ENCODE data around the gene TMEM217. TPM values are rescaled to one million over a fixed set of nuclear protein-coding genes. Genes with fewer than 3 reads are reported as not detected.
"Not testable (repeated sequence)": the region's sequence is repeated elsewhere in the genome, so short reads cannot be mapped to it uniquely, and the experiment has no call there.

Gene TMEM217
- total and polyA plus RNA-seq, 8 donors: 2.1 to 5.3 (median 2.5) TPM

DNA sequence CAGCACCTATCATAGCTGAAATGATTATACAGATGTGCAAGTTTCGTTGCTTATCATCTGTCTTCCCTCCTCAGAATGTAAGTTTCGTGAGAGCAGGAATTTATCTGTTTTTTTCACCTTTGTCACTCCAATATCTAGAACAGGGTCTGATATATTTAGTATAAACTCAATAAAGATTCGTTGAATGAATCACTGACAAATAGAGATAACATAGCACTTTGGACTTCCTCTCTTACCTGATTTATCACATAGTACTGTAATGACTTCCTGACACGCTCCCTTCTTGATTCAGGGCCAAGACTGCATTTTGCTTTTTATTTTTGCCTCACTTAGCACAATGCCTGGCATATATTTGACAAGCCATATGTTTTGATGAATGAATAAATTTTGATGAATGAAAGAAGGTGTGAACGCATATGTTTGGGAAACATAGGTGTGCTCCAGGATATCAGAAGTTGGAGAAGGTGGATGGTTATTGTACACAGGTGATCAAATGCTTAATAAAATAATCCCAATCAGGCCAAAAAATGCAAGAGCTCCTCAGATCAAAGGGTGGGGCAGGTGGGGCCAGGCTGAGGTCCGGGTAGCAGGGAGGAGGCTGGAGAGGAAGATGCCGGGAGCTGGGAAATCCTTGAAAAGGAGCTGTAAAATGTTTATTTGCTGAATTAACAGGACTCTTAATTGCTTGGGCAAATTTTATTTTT is 55.0 kb downstream of the TMEM217 start:
- TF ChIP-seq, protein P1, sequence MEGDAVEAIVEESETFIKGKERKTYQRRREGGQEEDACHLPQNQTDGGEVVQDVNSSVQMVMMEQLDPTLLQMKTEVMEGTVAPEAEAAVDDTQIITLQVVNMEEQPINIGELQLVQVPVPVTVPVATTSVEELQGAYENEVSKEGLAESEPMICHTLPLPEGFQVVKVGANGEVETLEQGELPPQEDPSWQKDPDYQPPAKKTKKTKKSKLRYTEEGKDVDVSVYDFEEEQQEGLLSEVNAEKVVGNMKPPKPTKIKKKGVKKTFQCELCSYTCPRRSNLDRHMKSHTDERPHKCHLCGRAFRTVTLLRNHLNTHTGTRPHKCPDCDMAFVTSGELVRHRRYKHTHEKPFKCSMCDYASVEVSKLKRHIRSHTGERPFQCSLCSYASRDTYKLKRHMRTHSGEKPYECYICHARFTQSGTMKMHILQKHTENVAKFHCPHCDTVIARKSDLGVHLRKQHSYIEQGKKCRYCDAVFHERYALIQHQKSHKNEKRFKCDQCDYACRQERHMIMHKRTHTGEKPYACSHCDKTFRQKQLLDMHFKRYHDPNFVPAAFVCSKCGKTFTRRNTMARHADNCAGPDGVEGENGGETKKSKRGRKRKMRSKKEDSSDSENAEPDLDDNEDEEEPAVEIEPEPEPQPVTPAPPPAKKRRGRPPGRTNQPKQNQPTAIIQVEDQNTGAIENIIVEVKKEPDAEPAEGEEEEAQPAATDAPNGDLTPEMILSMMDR (IDR thresholded peaks at IDR 0.05): no peak
- intact Hi-C loops (cut with DNase I): no loop called here
- H3K9me3 ChIP-seq: no peaks in the 10 kb centered on the region
- no peak for DNase-seq
- ATAC-seq: no peak
- H3K27me3 ChIP-seq: no peaks in the 10 kb centered on the region
- H3K4me1 ChIP-seq: peaks cover 0 to 36% of the 10 kb centered on the region in 2 donors
- H3K36me3 ChIP-seq: no peaks in the 10 kb centered on the region
- H3K4me3 ChIP-seq: no peak overlapping the region
- H3K27ac ChIP-seq: no peak overlapping the region

DNA sequence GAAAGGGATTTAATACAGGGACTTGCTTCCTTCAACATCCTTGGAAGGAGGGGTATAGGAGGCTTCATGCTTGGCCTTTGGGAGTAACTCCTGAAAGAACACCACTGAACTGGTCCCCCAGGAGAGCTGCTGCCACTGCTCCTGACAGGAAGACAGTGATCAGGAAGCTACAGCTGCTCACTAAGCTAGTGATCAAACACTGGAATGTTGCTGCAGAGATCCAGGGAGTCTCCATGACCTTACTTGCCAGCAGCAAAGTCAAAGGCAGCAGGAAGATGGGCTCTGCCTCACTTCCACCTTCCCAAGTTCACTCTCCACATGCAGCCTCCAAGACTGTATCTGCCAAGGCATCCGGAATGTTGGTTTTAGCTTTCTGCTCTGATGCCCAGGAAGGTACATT is 56.2 kb downstream of the TMEM217 start:
- DNase-seq (no peak), ATAC-seq (no peak)
- Histone ChIP-seq H3K36me3 (no peaks in the 10 kb centered on the region), H3K27ac (no peak overlapping the region), H3K4me3 (no peak overlapping the region), H3K9me3 (no peaks in the 10 kb centered on the region), H3K4me1 (peaks cover 0 to 24% of the 10 kb centered on the region in 2 donors), H3K27me3 (no peaks in the 10 kb centered on the region)
- TF ChIP-seq, protein P1 (IDR thresholded peaks at IDR 0.05): no peak
- intact Hi-C loops (cut with DNase I): no loop called here

DNA sequence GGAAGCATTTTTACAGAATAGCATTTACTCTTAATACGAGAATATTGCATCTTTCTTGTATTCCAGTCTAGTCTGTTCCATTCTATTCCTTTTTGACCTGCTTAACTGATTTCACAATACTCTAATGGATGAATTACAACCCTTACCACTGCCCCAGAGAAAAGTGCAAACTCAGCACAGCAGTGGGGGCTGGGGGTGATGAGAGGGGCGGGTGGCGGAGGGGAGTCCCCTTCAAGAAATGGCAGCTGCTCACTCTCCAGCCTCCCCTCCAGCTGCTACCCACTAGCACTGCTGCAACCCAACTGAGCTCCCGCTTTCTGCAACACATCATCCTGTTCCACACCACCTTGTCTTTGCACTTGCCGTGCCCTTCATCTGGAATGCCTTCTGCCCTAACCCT is 57.9 kb downstream of the TMEM217 start:
- intact Hi-C loops (cut with DNase I): no loop called here
- Histone ChIP-seq H3K9me3 (no peaks in the 10 kb centered on the region), H3K4me3 (no peak overlapping the region), H3K27ac (no peak overlapping the region), H3K27me3 (no peaks in the 10 kb centered on the region), H3K4me1 (peaks cover 0 to 8% of the 10 kb centered on the region in 2 donors), H3K36me3 (no peaks in the 10 kb centered on the region)
- ATAC-seq: no peak
- DNase-seq: peak in 2 of 4 donors; percentile 26 to 55
- TF ChIP-seq, protein P1 (IDR thresholded peaks at IDR 0.05): no peak

DNA sequence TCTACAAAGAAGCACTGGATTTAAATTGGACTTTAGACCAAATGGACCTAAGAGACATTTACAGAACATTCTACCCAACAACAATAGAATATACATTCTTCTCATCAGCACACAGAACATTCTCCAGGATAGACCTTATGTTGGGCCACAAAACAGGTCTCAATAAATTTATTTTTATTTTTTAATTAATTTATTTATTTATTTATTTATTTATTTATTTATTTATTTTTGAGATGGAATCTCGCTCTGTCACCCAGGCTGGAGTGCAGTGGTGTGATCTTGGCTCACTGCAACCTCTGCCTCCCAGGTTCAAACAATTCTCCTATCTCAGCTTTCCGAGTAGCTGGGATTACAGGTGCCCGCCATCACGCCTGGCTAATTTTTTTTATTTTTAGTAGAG is 61.5 kb downstream of the TMEM217 start:
- H3K4me3 ChIP-seq; H3K9me3 ChIP-seq; H3K27ac ChIP-seq; intact Hi-C loops (cut with DNase I); DNase-seq; H3K4me1 ChIP-seq; ATAC-seq; H3K36me3 ChIP-seq; H3K27me3 ChIP-seq: not testable (repeated sequence)

DNA sequence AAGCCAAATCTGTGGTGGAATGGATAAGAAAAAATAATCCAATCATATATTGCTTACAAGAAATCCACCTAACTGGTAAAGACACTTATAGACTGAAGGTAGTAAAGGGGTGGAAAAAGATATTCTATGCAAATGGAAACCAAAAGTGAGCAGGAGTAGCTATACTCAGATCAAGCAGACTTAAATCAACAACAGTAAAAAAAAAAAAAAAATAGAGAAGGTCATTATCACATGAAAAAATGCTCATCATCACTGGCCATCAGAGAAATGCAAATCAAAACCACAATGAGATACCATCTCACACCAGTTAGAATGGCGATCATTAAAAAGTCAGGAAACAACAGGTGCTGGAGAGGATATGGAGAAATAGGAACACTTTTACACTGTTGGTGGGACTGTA is 63.1 kb downstream of the TMEM217 start:
- H3K27me3 ChIP-seq; H3K27ac ChIP-seq; H3K36me3 ChIP-seq; H3K9me3 ChIP-seq; H3K4me3 ChIP-seq; ATAC-seq; intact Hi-C loops (cut with DNase I); DNase-seq: not testable (repeated sequence)
- peaks cover 0 to 21% of the 10 kb centered on the region in 2 donors for H3K4me1 ChIP-seq

DNA sequence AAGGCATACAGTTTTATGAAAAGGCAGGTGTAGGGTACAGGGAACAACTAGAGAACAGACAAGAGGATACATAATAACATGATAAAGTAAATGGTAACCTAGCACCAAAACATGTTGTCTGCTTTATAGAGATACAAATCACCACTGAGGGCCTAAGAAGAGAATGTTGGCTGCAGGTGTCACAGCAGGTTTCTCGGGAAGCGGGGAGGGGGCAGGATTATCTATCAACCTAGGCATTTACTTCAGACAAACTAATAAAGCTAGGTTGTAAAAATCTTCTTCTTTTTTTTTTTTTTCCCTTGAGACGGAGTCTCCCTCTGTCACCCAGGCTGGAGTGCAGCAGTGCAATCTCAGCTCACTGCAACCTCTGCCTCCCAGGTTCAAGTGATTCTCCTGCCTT is 65.3 kb downstream of the TMEM217 start:
- Histone ChIP-seq H3K4me1 (peaks cover 0 to 44% of the 10 kb centered on the region in 2 donors), H3K27ac (peak overlapping the region in 1 of 2 donors; percentile 0), H3K4me3 (no peak overlapping the region), H3K36me3 (no peaks in the 10 kb centered on the region), H3K9me3 (no peaks in the 10 kb centered on the region), H3K27me3 (no peaks in the 10 kb centered on the region)
- ATAC-seq: no peak
- DNase-seq: no peak
- intact Hi-C loops (cut with DNase I): no loop called here
- TF ChIP-seq, protein P1 (IDR thresholded peaks at IDR 0.05): no peak
